Ascending aorta (tissue), 2 donors: ENCODE measurements around the gene ZDHHC7. TPM values are rescaled to one million over a fixed set of nuclear protein-coding genes. Genes with fewer than 3 reads are reported as not detected.

Experiments used
- DNase-seq, 2 donors: peaks; one replicate each; pipeline ENCODE4 v3.0.0-alpha.2; 2019; ENCODE audit warnings: low spot score in 2 of 2
- H3K27ac ChIP-seq, 2 donors: fragments of 200-600 bp; sonication (generic); one replicate each; pipeline ENCODE4 v1.5.1; 2016 to 2017; ENCODE audit warnings: mild to moderate bottlenecking in 1 of 2
- H3K27me3 ChIP-seq: fragments of 200-600 bp; sonication (generic); one replicate; pipeline ENCODE4 v1.5.1; 2017
- H3K36me3 ChIP-seq, 2 donors: fragments of 200-600 bp; sonication (generic); one replicate each; pipeline ENCODE4 v1.5.1; 2016
- H3K4me1 ChIP-seq, 2 donors: fragments of 200-600 bp; sonication (generic); one replicate each; pipeline ENCODE4 v1.5.1; 2016 to 2017; ENCODE audit warnings: mild to moderate bottlenecking in 1 of 2
- H3K4me3 ChIP-seq, 2 donors: fragments of 200-600 bp; sonication (generic); one replicate each; pipeline ENCODE4 v1.5.1; 2016 to 2017; ENCODE audit warnings: mild to moderate bottlenecking in 1 of 2
- H3K9me3 ChIP-seq, 2 donors: fragments of 200-600 bp; sonication (generic); one replicate each; pipeline ENCODE4 v1.5.1; 2016
- CTCF ChIP-seq, 3 experiments: fragments of 200-600 bp in 2 of 3; fragments of 450-650 bp in 1 of 3; sonication (generic) in 2 of 3; IDR thresholded peaks; one replicate each; pipeline ENCODE4 v1.5.1; 2016 to 2019; ENCODE audit warnings: antibody characterized with exemption in 3 of 3, mild to moderate bottlenecking in 1 of 3, moderate library complexity in 1 of 3
- intact Hi-C: fragments of 100-400 bp; cut with DNase I; formaldehyde crosslinking; loops from one replicate; pipeline ENCODE4 v1.15.1; 2023
- total RNA-seq: library from RNA; depleted of rRNA; stranded (reverse); fragments of >200 nt; gene quantifications from one replicate; pipeline ENCODE4 v1.1.0, GENCODE V29; 2016

ZDHHC7 gene
- total RNA-seq, 1 donor from 2014 or later: 70.7 TPM

DNA sequence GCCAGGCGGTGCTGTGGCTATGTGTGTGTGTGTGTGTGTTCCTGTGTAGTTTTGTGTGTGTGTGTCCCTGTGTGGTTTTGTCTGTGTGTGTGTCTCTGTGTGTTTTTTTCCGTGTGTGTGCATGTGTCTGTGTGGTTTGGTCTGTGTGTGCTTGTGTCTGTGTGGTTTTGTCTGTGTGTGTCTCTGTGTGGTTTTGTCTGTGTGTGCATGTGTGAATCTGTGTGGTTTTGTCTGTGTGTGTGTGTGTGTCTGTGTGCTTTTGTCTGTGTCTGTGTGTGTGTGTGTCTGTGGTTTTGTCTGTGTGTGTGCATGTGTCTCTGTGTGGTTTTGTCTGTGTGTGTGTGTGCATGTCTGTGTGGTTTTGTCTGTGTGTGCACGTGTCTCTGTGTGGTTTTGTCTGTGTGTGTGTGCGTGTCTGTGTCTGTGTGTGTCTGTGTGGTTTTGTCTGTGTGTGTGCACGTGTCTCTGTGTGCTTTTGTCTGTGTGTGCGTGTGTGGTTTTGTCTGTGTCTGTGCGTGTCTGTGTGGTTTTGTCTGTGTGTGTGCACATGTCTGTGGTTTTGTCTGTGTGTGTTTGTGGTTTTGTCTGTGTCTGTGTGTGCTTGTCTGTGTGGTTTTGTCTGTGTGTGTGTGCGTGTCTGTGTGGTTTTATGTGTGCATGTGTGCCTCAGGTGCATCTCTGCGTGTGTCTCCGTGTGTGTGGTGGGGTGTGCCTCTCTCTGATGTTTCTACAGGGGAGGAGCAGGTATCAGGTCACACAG lies 62.3 kb downstream of the ZDHHC7 start:
- Histone ChIP-seq H3K27ac (no peak overlapping the region), H3K27me3 (no peaks in the 10 kb centered on the region), H3K4me1 (peaks cover 0 to 6% of the 10 kb centered on the region in 2 donors), H3K4me3 (no peak overlapping the region), H3K36me3 (no peaks in the 10 kb centered on the region), H3K9me3 (no peaks in the 10 kb centered on the region)
- intact Hi-C loops: no loop called here
- DNase-seq: no peak
- no peak for TF ChIP-seq CTCF (IDR thresholded peaks at IDR 0.05)

GRCh38 chr16:84947996-84948850 lies 63.1 kb downstream of the ZDHHC7 start:
- peaks cover 0 to 6% of the 10 kb centered on the region in 2 donors for H3K4me1 ChIP-seq
- no peaks in the 10 kb centered on the region for H3K9me3 ChIP-seq
- H3K4me3 ChIP-seq: no peak overlapping the region
- DNase-seq: no peak
- H3K36me3 ChIP-seq: no peaks in the 10 kb centered on the region
- no peak for TF ChIP-seq CTCF (IDR thresholded peaks at IDR 0.05)
- no peak overlapping the region for H3K27ac ChIP-seq
- intact Hi-C loops: no loop called here
- no peaks in the 10 kb centered on the region for H3K27me3 ChIP-seq

GRCh38 chr16:84947022-84947421 lies 64.3 kb downstream of the ZDHHC7 start:
- intact Hi-C loops: no loop called here
- DNase-seq: no peak

DNA sequence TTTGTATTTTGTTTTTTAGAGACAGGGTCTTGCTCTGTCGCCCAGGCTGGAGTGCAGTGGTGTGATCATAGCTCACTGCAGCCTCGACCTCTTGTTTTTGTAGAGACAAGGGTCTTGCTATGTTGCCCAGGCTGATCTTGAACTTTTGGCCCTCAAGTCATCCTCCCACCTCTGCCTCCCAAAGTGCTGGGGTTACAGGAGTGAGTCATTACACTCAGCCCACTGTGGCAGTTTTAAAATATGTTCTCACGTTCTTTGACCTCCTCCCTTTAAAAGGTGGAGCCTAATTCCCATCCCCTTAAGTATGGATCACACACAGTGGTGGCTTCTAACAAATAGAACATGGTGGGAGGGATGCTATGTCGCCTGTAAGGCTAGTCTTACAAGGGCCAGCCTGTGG lies 67.7 kb downstream of the ZDHHC7 start:
- no peak for TF ChIP-seq CTCF (IDR thresholded peaks at IDR 0.05)

More at GRCh38 chr16:84947022-84947421, 64.3 kb downstream of the ZDHHC7 start:
- H3K4me1 ChIP-seq: no peaks in the 10 kb centered on the region
- H3K36me3 ChIP-seq: no peaks in the 10 kb centered on the region
- H3K27me3 ChIP-seq: no peaks in the 10 kb centered on the region
- TF ChIP-seq CTCF (IDR thresholded peaks at IDR 0.05): no peak
- H3K4me3 ChIP-seq: no peak overlapping the region
- no peaks in the 10 kb centered on the region for H3K9me3 ChIP-seq
- no peak overlapping the region for H3K27ac ChIP-seq

DNA sequence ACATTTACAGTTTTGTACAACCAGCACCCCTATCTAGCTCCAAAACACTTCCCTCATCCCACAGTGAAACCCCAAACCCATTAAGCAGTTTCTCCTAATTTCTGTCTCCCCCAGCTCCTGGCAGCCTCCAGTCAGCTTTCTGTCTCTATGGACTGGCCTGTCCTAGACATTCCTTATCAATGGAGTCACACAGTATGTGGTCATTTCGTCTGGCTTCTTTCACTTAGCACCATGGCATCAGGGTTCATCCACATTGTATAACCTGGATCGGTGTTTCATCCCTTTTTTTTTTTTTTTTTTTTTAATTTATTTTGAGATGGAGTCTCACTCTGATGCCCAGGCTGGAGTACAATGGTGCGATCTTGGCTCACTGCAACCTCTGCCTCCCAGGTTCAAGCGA lies 68.5 kb downstream of the ZDHHC7 start:
- H3K9me3 ChIP-seq: no peaks in the 10 kb centered on the region
- intact Hi-C loops: no loop called here
- H3K27me3 ChIP-seq: no peaks in the 10 kb centered on the region
- no peak for DNase-seq
- no peaks in the 10 kb centered on the region for H3K4me1 ChIP-seq
- no peak for TF ChIP-seq CTCF (IDR thresholded peaks at IDR 0.05)
- no peaks in the 10 kb centered on the region for H3K36me3 ChIP-seq
- no peak overlapping the region for H3K4me3 ChIP-seq
- H3K27ac ChIP-seq: no peak overlapping the region

More for the DNA sequence above, 67.7 kb downstream of the ZDHHC7 start:
- no peaks in the 10 kb centered on the region for H3K27me3 ChIP-seq
- no peak for DNase-seq
- no peak overlapping the region for H3K27ac ChIP-seq
- no peaks in the 10 kb centered on the region for H3K36me3 ChIP-seq
- intact Hi-C loops: no loop called here
- H3K4me1 ChIP-seq: no peaks in the 10 kb centered on the region
- H3K9me3 ChIP-seq: no peaks in the 10 kb centered on the region
- no peak overlapping the region for H3K4me3 ChIP-seq
